GM13976 (cell line): ENCODE measurements around the gene SLC1A2.

Experiments
- DNase-seq: peaks from one replicate; pipeline ENCODE4 v3.0.0; 2012; ENCODE audit warnings: low spot score
- CTCF ChIP-seq: IDR thresholded peaks from 2 replicates; pipeline ENCODE4 v1.5.1; 2012; ENCODE audit warnings: borderline replicate concordance, mild to moderate bottlenecking; ENCODE audit not compliant: insufficient read depth; ENCODE audit errors: extremely low read depth, missing control alignments, control extremely low read depth
- in situ Hi-C: fragments of 300-500 bp; cut with MboI; formaldehyde crosslinking; loops from one replicate; pipeline ENCODE4 v1.12.0; 2022; ENCODE audit warnings: low sequenced_read_pairs, mixed read lengths, inconsistent platforms; ENCODE audit not compliant: unreplicated experiment

Gene SLC1A2

GRCh38 chr11:35363854-35364780 is 55.2 kb downstream of the SLC1A2 start:
- DNase-seq, result no peak
- in situ Hi-C loops, result no loop called here
- no peak for TF ChIP-seq CTCF

GRCh38 chr11:35363246-35363801 is 56.0 kb downstream of the SLC1A2 start:
- DNase-seq, result no peak
- in situ Hi-C loops, result no loop called here
- TF ChIP-seq CTCF, result no peak

GRCh38 chr11:35362521-35362980 is 56.8 kb downstream of the SLC1A2 start:
- no peak for TF ChIP-seq CTCF
- no peak for DNase-seq
- in situ Hi-C loops, result no loop called here

- in situ Hi-C loops, result no loop called here
- TF ChIP-seq CTCF, result no peak
- DNase-seq, result no peak
Measured at GRCh38 chr11:35360055-35360530, 59.3 kb downstream of the SLC1A2 start.

- in situ Hi-C loops, result no loop called here
- DNase-seq, result no peak
- TF ChIP-seq CTCF, result no peak
Measured at GRCh38 chr11:35359321-35360054, 59.9 kb downstream of the SLC1A2 start.

- TF ChIP-seq CTCF, result no peak
- in situ Hi-C loops, result no loop called here
- DNase-seq, result no peak
Measured at GRCh38 chr11:35358391-35358790, 61.0 kb downstream of the SLC1A2 start.
